Caco-2 (cell line): Measurements from ENCODE around the gene DAB2IP. TPM values are rescaled to one million over a fixed set of nuclear protein-coding genes. Genes with fewer than 3 reads are reported as not detected.
A peak's percentile ranks its signal among the peaks of the same experiment; 100 is the strongest.

ENCODE experiments used
- BruUV-seq: library from RNA; stranded (reverse); fragments of 400-500 nt; replicated peaks from 2 replicates; lab custom pipeline; 2021; lab: Mats Ljungman, UMichigan
- CTCF ChIA-PET: fragments of 300-600 bp; sonication (Branson Sonifier 250); formaldehyde crosslinking; loops from one replicate; lab custom pipeline; 2022; ENCODE audit warnings: antibody characterized with exemption; lab: Charles Lee
- POLR2A ChIA-PET: fragments of 300-600 bp; sonication (Branson Sonifier 250); formaldehyde crosslinking; loops from one replicate; lab custom pipeline; 2022; ENCODE audit warnings: antibody characterized with exemption; lab: Charles Lee
- DNase-seq, 2 experiments: peaks; one replicate each; pipeline versions ENCODE4 v3.0.0 to v3.0.0-alpha.2; 2020 to 2022
- H3K27me3 ChIP-seq: replicated peaks from 2 replicates; pipeline ENCODE4 v1.6.0; 2011; ENCODE audit warnings: low read length; ENCODE audit not compliant: control insufficient read depth, insufficient read depth
- H3K36me3 ChIP-seq: 2 replicates; pipeline ENCODE4 v1.5.1; 2011; ENCODE audit warnings: low read length; ENCODE audit not compliant: control insufficient read depth, insufficient read depth
- H3K4me1 ChIP-seq: fragments of 250-450 bp; sonication (Bioruptor Pico); 2 replicates; pipeline ENCODE4 v1.5.1; 2020; ENCODE audit warnings: mild to moderate bottlenecking
- H3K4me3 ChIP-seq: 2 replicates; pipeline ENCODE4 v1.5.1; 2011; ENCODE audit warnings: low read depth, mild to moderate bottlenecking, control low read depth, low read length
- H3K9me3 ChIP-seq: fragments of 250-450 bp; sonication (Bioruptor Pico); 2 replicates; pipeline ENCODE4 v1.5.1; 2020; ENCODE audit warnings: mild to moderate bottlenecking, moderate library complexity
- H3K27ac Mint-ChIP-seq: one replicate; pipeline ENCODE4 v1.8.0; 2022; ENCODE audit warnings: mixed read lengths; ENCODE audit not compliant: unreplicated experiment
- H3K27me3 Mint-ChIP-seq: one replicate; pipeline ENCODE4 v1.8.0; 2022; ENCODE audit warnings: mixed read lengths; ENCODE audit not compliant: insufficient read depth, unreplicated experiment
- H3K36me3 Mint-ChIP-seq: one replicate; pipeline ENCODE4 v1.8.0; 2022; ENCODE audit warnings: mild to moderate bottlenecking, mixed read lengths; ENCODE audit not compliant: insufficient read depth, unreplicated experiment
- H3K4me1 Mint-ChIP-seq: one replicate; pipeline ENCODE4 v1.8.0; 2022; ENCODE audit warnings: low read depth, mixed read lengths; ENCODE audit not compliant: unreplicated experiment
- H3K4me3 Mint-ChIP-seq: one replicate; pipeline ENCODE4 v1.8.0; 2022; ENCODE audit warnings: mild to moderate bottlenecking, moderate library complexity, mixed read lengths; ENCODE audit not compliant: unreplicated experiment
- H3K9me3 Mint-ChIP-seq: one replicate; pipeline ENCODE4 v1.8.0; 2022; ENCODE audit warnings: mixed read lengths; ENCODE audit not compliant: unreplicated experiment
- intact Hi-C: fragments of 100-400 bp; cut with micrococcal nuclease; formaldehyde crosslinking; loops from one replicate; pipeline ENCODE4 v1.10.0; 2022; ENCODE audit not compliant: unreplicated experiment
- total RNA-seq: library from RNA; stranded (reverse); gene quantifications from 2 replicates; pipeline ENCODE4 v1.2.3, GENCODE V29; 2022
- TF ChIP-seq, protein P1 (sequence below), 2 experiments: fragments of 200-600 bp in 1 of 2; IDR thresholded peaks; 1 replicate in 1 of 2; 2 replicates in 1 of 2; pipeline versions ENCODE4 v1.5.1 to v1.8.0; 2011 to 2022; ENCODE audit warnings: antibody characterized with exemption in 1 of 2, control low read depth in 1 of 2, inconsistent platforms in 1 of 2, low read depth in 1 of 2, low read length in 1 of 2, mild to moderate bottlenecking in 1 of 2, moderate library complexity in 1 of 2; ENCODE audit not compliant: insufficient read depth in 1 of 2, severe bottlenecking in 1 of 2, unreplicated experiment in 1 of 2

The DAB2IP gene
- total RNA-seq, 1 experiment from 2014 or later = 26.0 TPM

DNA sequence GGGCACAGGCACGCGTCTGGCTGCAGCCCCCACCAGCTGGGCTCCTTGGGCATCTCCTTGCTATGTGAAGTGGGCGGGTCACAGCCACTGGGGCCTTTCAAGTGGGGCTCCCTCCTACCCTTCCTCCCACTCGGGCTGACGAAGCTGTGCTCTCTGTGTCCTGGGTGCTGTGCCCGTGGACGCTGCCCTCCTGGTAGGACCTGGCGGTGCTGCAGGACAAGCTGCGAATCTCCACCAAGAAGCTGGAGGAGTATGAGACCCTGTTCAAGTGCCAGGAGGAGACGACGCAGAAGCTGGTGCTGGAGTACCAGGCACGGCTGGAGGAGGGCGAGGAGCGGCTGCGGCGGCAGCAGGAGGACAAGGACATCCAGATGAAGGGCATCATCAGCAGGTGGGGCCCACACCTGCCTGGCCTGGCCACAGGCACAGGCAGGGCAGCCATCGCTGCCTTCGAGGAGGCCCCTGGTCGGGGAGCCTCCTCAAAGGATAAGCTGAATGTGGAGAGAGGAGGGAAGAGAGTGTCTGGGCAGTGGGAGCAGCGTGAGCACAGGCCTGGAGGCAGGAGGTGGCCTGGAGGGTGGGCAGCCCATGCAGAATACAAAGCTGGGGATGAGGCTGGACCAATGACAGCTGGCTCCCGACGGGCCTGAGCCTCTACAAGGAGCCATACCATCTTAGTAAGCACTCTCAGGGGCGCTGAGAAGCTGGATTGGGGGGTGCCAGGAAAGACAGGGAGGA, 124.7 kb downstream of the DAB2IP start:
- no peak overlapping the region for H3K4me3 ChIP-seq
- DNase-seq = peak in 1 of 2 experiments; percentile 22
- intact Hi-C loops = no loop called here
- Mint-ChIP-seq H3K9me3 (no peaks in the 10 kb centered on the region), H3K27ac (no peak overlapping the region), H3K27me3 (no peaks in the 10 kb centered on the region), H3K36me3 (peaks cover 18% of the 10 kb centered on the region), H3K4me1 (no peaks in the 10 kb centered on the region), H3K4me3 (no peak overlapping the region)
- TF ChIP-seq, protein P1, sequence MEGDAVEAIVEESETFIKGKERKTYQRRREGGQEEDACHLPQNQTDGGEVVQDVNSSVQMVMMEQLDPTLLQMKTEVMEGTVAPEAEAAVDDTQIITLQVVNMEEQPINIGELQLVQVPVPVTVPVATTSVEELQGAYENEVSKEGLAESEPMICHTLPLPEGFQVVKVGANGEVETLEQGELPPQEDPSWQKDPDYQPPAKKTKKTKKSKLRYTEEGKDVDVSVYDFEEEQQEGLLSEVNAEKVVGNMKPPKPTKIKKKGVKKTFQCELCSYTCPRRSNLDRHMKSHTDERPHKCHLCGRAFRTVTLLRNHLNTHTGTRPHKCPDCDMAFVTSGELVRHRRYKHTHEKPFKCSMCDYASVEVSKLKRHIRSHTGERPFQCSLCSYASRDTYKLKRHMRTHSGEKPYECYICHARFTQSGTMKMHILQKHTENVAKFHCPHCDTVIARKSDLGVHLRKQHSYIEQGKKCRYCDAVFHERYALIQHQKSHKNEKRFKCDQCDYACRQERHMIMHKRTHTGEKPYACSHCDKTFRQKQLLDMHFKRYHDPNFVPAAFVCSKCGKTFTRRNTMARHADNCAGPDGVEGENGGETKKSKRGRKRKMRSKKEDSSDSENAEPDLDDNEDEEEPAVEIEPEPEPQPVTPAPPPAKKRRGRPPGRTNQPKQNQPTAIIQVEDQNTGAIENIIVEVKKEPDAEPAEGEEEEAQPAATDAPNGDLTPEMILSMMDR (IDR thresholded peaks at IDR 0.05; ENCODE audit: insufficient read depth in 1 of 2, low read depth in 1 of 2, low read length in 1 of 2, severe bottlenecking in 1 of 2, unreplicated experiment in 1 of 2) = no peak
- BruUV-seq = no TSS peak
- H3K36me3 ChIP-seq = no peaks in the 10 kb centered on the region; the same call in 1 of the 2 replicates
- no peaks in the 10 kb centered on the region; the same call in 1 of the 2 replicates for H3K9me3 ChIP-seq
- POLR2A ChIA-PET = no interaction called here
- H3K4me1 ChIP-seq = no peaks in the 10 kb centered on the region
- CTCF ChIA-PET = no interaction called here
- no peaks in the 10 kb centered on the region for H3K27me3 ChIP-seq

- peak in 1 of 2 experiments; percentile 14 for DNase-seq
- no peaks in the 10 kb centered on the region; the same call in 1 of the 2 replicates for H3K9me3 ChIP-seq
- ChIA-PET CTCF (no interaction called here), POLR2A (no interaction called here)
- H3K36me3 Mint-ChIP-seq = peaks cover 14% of the 10 kb centered on the region
- H3K4me1 Mint-ChIP-seq = no peaks in the 10 kb centered on the region
- H3K9me3 Mint-ChIP-seq = no peaks in the 10 kb centered on the region
- BruUV-seq = no TSS peak
- H3K4me1 ChIP-seq = no peaks in the 10 kb centered on the region
- H3K4me3 Mint-ChIP-seq = no peak overlapping the region
- TF ChIP-seq, protein P1 (IDR thresholded peaks at IDR 0.05; ENCODE audit: insufficient read depth in 1 of 2, low read depth in 1 of 2, low read length in 1 of 2, severe bottlenecking in 1 of 2, unreplicated experiment in 1 of 2) = no peak
- no peak overlapping the region for H3K4me3 ChIP-seq
- intact Hi-C loops = no loop called here
- H3K27me3 ChIP-seq = no peaks in the 10 kb centered on the region
- H3K36me3 ChIP-seq = no peaks in the 10 kb centered on the region; the same call in 1 of the 2 replicates
- H3K27ac Mint-ChIP-seq = no peak overlapping the region
- no peaks in the 10 kb centered on the region for H3K27me3 Mint-ChIP-seq
Measured at GRCh38 chr9:121776739-121777637, 125.6 kb downstream of the DAB2IP start.
